Measurements from ENCODE around the gene HMBS.

Gene HMBS

DNA sequence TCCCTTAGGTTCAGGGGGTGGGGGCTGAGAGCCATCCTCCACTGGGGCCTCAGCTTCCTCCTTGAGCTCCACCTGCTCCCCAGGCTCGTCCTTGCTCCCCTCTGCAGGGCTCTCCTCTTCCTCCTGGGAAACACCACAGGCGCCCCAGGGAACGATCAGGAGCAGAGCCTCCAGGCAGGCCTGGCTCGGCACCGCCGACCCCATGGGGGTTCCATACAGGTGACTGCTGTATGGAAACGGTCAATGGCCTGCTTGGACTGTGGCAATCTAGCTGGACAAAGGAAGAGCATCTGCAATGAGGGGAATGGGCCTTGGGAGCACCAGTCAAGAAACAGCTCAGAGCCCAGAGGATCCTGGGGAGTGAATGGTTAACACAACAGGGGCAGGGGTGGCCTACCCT lies 35.6 kb upstream of the HMBS start:
- no peaks in the 10 kb centered on the region for H3F3A ChIP-seq (ENCODE audit: low read depth)
- peaks cover 96% of the 10 kb centered on the region for H3K36me3 ChIP-seq (ENCODE audit: insufficient read depth, low read length)
- H2AFZ ChIP-seq (ENCODE audit: low read length) = no peak overlapping the region

DNA sequence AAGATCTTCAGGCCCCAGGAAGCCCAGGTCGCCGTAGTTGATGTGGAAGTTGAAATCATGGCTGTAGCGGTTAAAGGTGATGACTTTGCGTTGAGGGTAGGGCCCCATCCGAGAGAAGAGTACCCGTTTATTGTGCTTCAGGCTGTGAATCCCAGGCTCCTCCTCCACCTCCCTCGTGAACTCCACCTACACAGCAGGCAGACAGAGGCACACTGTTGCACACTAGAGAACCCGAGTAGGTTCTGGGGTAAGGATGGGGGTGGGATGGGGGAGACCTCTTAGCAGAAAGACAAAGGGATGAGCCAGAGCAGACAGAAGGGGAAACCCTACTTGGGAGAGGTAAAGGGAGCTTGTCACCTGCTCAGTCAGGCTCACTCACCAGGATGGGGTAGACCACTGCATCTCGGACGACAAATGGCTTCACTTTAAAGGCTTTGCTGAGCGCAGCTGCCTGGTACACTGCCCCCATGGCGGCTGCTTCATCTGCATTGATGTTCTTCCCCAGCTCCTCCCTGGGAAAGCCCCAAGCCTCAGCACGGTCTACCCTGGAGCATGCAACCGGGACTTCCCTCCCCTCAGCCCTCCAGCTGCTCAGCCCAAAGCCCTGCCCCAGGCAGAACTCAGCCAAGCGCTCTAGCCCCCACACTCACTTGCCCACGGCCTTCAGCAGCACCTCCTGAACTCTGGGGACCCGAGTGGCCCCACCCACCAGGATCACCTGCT lies 33.1 kb upstream of the HMBS start:
- Histone ChIP-seq H3K79me2 (ENCODE audit: insufficient read depth, low read length) (peaks cover 50% of the 10 kb centered on the region), H3F3A (ENCODE audit: low read depth) (no peaks in the 10 kb centered on the region), H3K9me3 (ENCODE audit: insufficient read depth, low read depth, low read length) (no peaks in the 10 kb centered on the region), H4K20me1 (ENCODE audit: insufficient read depth, low read length, poor library complexity, severe bottlenecking) (peaks cover 29% of the 10 kb centered on the region), H3K9ac (ENCODE audit: low read depth, low read length, poor library complexity, severe bottlenecking) (no peak overlapping the region), H2AFZ (ENCODE audit: low read length) (no peak overlapping the region), H3K4me2 (ENCODE audit: low read depth, low read length, poor library complexity, severe bottlenecking) (no peak overlapping the region), H3K36me3 (ENCODE audit: insufficient read depth, low read length) (peaks cover 84% of the 10 kb centered on the region), H3K4me1 (ENCODE audit: insufficient read depth, low read length, poor library complexity, severe bottlenecking) (peaks cover 19% of the 10 kb centered on the region), H3K9me2 (replicated peaks; ENCODE audit: low read depth, low read length) (no peaks in the 10 kb centered on the region), H3K27me3 (ENCODE audit: insufficient read depth, low read length, poor library complexity, severe bottlenecking) (peaks cover 3% of the 10 kb centered on the region), H3K4me3 (ENCODE audit: low read length, poor library complexity, severe bottlenecking) (no peak overlapping the region)
- TF ChIP-seq EZH2phosphoT487 (IDR thresholded peaks at IDR 0.05; ENCODE audit: borderline replicate concordance) = no peak
- TF ChIP-seq, protein P1, sequence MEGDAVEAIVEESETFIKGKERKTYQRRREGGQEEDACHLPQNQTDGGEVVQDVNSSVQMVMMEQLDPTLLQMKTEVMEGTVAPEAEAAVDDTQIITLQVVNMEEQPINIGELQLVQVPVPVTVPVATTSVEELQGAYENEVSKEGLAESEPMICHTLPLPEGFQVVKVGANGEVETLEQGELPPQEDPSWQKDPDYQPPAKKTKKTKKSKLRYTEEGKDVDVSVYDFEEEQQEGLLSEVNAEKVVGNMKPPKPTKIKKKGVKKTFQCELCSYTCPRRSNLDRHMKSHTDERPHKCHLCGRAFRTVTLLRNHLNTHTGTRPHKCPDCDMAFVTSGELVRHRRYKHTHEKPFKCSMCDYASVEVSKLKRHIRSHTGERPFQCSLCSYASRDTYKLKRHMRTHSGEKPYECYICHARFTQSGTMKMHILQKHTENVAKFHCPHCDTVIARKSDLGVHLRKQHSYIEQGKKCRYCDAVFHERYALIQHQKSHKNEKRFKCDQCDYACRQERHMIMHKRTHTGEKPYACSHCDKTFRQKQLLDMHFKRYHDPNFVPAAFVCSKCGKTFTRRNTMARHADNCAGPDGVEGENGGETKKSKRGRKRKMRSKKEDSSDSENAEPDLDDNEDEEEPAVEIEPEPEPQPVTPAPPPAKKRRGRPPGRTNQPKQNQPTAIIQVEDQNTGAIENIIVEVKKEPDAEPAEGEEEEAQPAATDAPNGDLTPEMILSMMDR (conservative IDR thresholded peaks at IDR 0.05; ENCODE audit: low read length) = no peak

More for the DNA sequence above, 35.6 kb upstream of the HMBS start:
- Histone ChIP-seq H3K4me3 (ENCODE audit: low read length, poor library complexity, severe bottlenecking) (no peak overlapping the region), H3K9me2 (replicated peaks; ENCODE audit: low read depth, low read length) (no peaks in the 10 kb centered on the region), H3K79me2 (ENCODE audit: insufficient read depth, low read length) (peaks cover 25% of the 10 kb centered on the region), H3K9me3 (ENCODE audit: insufficient read depth, low read depth, low read length) (no peaks in the 10 kb centered on the region), H3K9ac (ENCODE audit: low read depth, low read length, poor library complexity, severe bottlenecking) (no peak overlapping the region), H4K20me1 (ENCODE audit: insufficient read depth, low read length, poor library complexity, severe bottlenecking) (peaks cover 7% of the 10 kb centered on the region), H3K4me2 (ENCODE audit: low read depth, low read length, poor library complexity, severe bottlenecking) (no peak overlapping the region), H3K27me3 (ENCODE audit: insufficient read depth, low read length, poor library complexity, severe bottlenecking) (no peaks in the 10 kb centered on the region), H3K4me1 (ENCODE audit: insufficient read depth, low read length, poor library complexity, severe bottlenecking) (peaks cover 2% of the 10 kb centered on the region)
- no peak for TF ChIP-seq EZH2phosphoT487 (IDR thresholded peaks at IDR 0.05; ENCODE audit: borderline replicate concordance)
- TF ChIP-seq, protein P1 (conservative IDR thresholded peaks at IDR 0.05; ENCODE audit: low read length) = no peak

DNA sequence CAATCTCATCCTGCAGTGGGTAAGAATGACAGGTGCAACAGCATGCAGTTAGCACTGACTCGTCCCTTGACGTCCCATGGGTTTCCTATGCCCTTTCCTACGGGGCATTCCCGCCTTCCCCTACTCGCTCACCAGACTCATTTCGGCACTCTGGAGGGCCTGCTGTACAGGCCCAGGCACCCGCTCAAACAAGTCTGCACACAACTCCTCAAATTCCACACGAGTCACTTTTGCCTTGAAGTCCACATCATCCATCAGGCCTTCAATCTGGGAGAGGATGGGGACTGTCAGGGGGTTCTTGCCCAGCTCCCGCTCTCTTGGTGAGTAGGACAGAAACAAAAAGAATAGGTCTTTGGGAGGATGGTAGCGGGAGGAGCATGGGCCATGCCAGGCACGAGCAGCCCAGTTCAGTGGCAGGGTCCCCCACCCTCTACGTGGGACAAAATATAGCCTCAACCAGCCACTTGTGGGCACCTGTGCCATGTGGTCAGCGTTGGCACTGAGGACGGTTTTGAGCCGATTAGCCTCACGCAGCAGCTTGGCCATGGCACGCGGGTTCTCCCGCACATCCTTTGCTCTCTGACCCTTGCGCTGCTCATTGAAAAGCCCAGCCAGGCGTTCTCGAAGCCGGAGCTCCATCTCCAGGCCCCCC lies 32.4 kb upstream of the HMBS start:
- Histone ChIP-seq H3K4me3 (ENCODE audit: low read length, poor library complexity, severe bottlenecking) (no peak overlapping the region), H3K27me3 (ENCODE audit: insufficient read depth, low read length, poor library complexity, severe bottlenecking) (peaks cover 6% of the 10 kb centered on the region), H3K9me3 (ENCODE audit: insufficient read depth, low read depth, low read length) (no peaks in the 10 kb centered on the region), H2AFZ (ENCODE audit: low read length) (no peak overlapping the region), H3F3A (ENCODE audit: low read depth) (no peaks in the 10 kb centered on the region), H3K9me2 (replicated peaks; ENCODE audit: low read depth, low read length) (no peaks in the 10 kb centered on the region), H3K79me2 (ENCODE audit: insufficient read depth, low read length) (peaks cover 53% of the 10 kb centered on the region), H3K4me1 (ENCODE audit: insufficient read depth, low read length, poor library complexity, severe bottlenecking) (peaks cover 19% of the 10 kb centered on the region), H3K36me3 (ENCODE audit: insufficient read depth, low read length) (peaks cover 78% of the 10 kb centered on the region), H3K9ac (ENCODE audit: low read depth, low read length, poor library complexity, severe bottlenecking) (no peak overlapping the region), H3K4me2 (ENCODE audit: low read depth, low read length, poor library complexity, severe bottlenecking) (no peak overlapping the region), H4K20me1 (ENCODE audit: insufficient read depth, low read length, poor library complexity, severe bottlenecking) (peaks cover 31% of the 10 kb centered on the region)
- TF ChIP-seq, protein P1 (conservative IDR thresholded peaks at IDR 0.05; ENCODE audit: low read length) = no peak
- TF ChIP-seq EZH2phosphoT487 (IDR thresholded peaks at IDR 0.05; ENCODE audit: borderline replicate concordance) = no peak

Data from Loucy (cell line).